ENCODE data around the gene GVQW3. TPM values are rescaled to one million over a fixed set of nuclear protein-coding genes. Genes with fewer than 3 reads are reported as not detected.
A peak's percentile ranks its signal among the peaks of the same experiment; 100 is the strongest.

GVQW3 gene
- total RNA-seq, 1 donor from 2014 or later: 3.3 TPM

DNA sequence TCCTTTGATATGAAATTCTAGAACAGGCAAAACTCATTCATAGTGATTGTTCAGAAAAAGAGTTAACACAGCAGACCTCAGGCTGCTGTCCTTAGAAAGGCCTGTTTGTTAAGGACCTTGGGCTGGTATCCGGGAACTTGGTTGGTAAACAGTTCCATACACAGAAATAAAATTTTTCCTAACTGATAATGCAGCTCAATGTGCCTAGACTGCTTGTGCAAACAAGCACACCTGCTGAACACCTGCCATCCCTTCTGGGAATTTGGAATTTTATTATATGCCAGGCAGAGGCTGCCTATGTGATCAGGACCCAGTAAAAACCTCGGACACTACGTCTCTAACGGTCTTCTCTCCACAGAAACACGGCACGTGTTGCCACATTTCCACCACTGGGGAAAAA is 11.7 kb upstream of the GVQW3 start:
- Histone ChIP-seq H3K27ac (no peak overlapping the region), H3K9me3 (no peaks in the 10 kb centered on the region), H3K4me1 (peaks cover 22% of the 10 kb centered on the region), H3K4me3 (no peak overlapping the region), H3K27me3 (ENCODE audit: low read depth) (no peaks in the 10 kb centered on the region), H3K36me3 (peaks cover 10% of the 10 kb centered on the region)
- DNase-seq: no peak
- TF ChIP-seq, protein P1, sequence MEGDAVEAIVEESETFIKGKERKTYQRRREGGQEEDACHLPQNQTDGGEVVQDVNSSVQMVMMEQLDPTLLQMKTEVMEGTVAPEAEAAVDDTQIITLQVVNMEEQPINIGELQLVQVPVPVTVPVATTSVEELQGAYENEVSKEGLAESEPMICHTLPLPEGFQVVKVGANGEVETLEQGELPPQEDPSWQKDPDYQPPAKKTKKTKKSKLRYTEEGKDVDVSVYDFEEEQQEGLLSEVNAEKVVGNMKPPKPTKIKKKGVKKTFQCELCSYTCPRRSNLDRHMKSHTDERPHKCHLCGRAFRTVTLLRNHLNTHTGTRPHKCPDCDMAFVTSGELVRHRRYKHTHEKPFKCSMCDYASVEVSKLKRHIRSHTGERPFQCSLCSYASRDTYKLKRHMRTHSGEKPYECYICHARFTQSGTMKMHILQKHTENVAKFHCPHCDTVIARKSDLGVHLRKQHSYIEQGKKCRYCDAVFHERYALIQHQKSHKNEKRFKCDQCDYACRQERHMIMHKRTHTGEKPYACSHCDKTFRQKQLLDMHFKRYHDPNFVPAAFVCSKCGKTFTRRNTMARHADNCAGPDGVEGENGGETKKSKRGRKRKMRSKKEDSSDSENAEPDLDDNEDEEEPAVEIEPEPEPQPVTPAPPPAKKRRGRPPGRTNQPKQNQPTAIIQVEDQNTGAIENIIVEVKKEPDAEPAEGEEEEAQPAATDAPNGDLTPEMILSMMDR (IDR thresholded peaks at IDR 0.05): no peak
- no peak for ATAC-seq
- intact Hi-C loops (cut with DNase I): no loop called here

DNA sequence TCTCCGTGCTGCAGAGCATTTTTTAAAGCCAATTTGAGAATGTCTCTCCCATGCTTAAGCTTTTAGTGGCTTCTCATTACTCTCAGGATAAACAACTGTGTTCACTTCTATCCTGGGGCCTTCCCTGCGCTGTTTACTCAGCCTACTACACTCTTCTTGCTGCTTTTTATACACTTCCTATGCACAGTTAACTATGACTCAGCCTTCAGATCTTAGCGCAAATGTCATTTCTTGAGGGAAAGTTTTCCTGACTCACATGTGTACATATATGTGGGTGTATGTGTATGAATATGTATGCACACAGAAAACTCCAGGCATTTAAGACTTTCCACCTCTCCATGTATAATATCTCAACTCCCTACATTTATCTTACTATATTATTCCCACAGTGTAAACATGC is 10.0 kb upstream of the GVQW3 start:
- ATAC-seq (peak; percentile 53 to 88), DNase-seq (no peak)
- Histone ChIP-seq H3K27me3 (ENCODE audit: low read depth) (no peaks in the 10 kb centered on the region), H3K9me3 (no peaks in the 10 kb centered on the region), H3K4me1 (peaks cover 25% of the 10 kb centered on the region), H3K4me3 (no peak overlapping the region), H3K36me3 (no peaks in the 10 kb centered on the region), H3K27ac (no peak overlapping the region)
- intact Hi-C loops (cut with DNase I): no loop called here
- TF ChIP-seq, protein P1 (IDR thresholded peaks at IDR 0.05): no peak

DNA sequence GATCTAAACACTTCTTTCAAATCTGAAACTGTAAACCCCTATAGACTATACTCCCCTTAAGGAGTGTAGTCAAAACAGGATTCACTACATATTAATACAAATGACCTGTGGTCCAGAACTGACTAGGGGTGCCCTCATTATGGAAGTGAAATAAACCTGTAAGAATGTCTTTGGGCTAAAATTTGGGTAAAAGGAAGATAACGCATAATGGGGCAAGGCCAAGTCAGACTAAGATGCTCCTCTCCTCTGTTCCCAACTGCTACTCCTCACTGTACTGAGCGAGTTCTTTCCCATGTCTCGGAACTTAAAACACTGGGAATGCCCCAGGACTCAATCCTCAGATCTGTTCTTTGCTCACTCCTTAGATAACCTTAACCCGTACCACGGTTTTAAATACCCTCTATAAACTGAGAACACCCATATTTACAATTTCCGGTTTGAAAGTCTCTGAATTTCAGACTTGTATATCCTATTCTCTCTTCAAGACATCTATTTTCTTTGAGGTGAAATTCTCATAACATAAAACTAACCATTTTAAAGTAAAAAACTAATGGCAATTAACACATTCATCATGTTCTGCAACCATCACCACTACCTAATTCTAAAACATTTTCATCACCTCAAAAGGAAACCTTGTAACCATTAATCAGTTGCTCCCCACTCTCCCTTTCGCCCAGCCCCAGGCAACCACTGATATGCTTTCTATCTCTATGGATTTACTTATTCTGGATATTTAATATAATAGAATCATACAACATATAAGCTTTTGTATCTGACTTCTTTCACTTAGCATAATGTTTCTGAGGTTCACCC is 4.2 kb upstream of the GVQW3 start:
- H3K4me3 ChIP-seq: no peak overlapping the region
- peaks cover 30% of the 10 kb centered on the region for H3K4me1 ChIP-seq
- no peak overlapping the region for H3K27ac ChIP-seq
- DNase-seq (no peak), ATAC-seq (no peak)
- intact Hi-C loops (cut with DNase I): no loop called here
- H3K9me3 ChIP-seq: no peaks in the 10 kb centered on the region
- TF ChIP-seq, protein P1 (IDR thresholded peaks at IDR 0.05): no peak
- no peaks in the 10 kb centered on the region for H3K36me3 ChIP-seq
- no peaks in the 10 kb centered on the region for H3K27me3 ChIP-seq (ENCODE audit: low read depth)

DNA sequence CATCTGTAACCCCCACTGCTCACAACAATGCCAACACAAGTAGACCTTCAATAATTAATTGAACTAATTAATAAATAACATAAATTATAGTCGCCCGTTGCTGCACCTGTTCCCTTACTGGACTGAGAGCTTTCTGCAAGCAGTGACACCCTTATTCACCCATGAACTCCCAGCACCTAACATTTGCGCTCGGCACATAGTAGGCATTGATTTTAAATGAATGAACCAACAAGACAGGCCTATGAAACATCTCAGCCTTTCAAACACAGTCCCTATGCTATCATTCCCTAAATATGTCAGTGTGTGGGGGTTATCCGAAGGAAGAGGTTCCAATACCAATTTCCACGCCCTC is 1.3 kb upstream of the GVQW3 start:
- ATAC-seq (no peak), DNase-seq (no peak)
- TF ChIP-seq, protein P1 (IDR thresholded peaks at IDR 0.05): no peak
- Histone ChIP-seq H3K27ac (no peak overlapping the region), H3K4me1 (peaks cover 37% of the 10 kb centered on the region), H3K4me3 (peak overlapping the region; percentile 90), H3K27me3 (ENCODE audit: low read depth) (no peaks in the 10 kb centered on the region), H3K9me3 (no peaks in the 10 kb centered on the region), H3K36me3 (no peaks in the 10 kb centered on the region)
- intact Hi-C loops (cut with DNase I): no loop called here

DNA sequence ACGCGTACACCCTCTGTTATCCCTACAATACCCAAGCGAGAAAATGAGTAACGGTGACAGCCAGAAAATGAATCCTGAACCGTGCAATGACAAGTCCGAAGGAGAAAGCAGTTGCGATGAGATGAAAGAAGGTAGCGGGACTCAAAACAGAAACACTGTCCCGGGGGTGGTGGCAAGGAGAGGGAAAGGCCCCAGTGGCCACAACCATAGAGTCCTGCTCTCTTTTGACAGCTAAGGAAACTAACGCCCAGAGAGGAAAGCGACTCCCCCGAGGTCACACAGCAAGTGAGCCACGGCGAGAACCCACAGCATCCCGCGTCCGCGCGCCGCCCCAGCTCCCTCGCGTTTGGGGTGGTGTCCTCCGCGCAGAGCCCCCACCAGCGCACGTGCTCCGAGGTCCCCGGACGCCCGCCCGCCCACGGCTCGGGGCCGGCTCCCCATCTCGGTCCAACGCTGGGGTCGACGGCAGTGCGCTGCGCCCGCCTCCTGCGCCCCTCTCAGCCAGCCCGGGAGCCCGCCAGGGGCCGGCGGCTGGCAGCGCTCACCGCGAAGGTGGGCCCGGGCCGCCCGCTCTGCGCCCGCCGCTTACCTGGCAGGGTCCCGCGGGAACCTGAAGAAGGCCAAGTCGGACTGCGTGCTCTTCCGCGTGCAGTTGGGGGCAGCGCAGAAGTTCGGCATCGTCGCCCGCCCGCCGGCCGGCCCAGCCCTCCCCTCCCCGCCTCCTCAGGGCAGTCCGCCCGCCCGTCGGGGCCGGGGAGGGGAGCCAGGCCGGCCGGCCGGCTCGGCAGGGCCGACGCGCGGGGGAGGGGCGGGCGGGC is 755 bp upstream of the GVQW3 start:
- intact Hi-C loops (cut with DNase I): no loop called here
- DNase-seq: peak; percentile 62
- ATAC-seq: peak; percentile 1 to 24

More for the DNA sequence above, 755 bp upstream of the GVQW3 start:
- Histone ChIP-seq H3K36me3 (no peaks in the 10 kb centered on the region), H3K4me1 (peaks cover 37% of the 10 kb centered on the region), H3K27ac (peak overlapping the region; percentile 89), H3K4me3 (peak overlapping the region; percentile 90), H3K27me3 (ENCODE audit: low read depth) (no peaks in the 10 kb centered on the region), H3K9me3 (no peaks in the 10 kb centered on the region)
- TF ChIP-seq, protein P1 (IDR thresholded peaks at IDR 0.05): no peak
